GM12878 (cell line): Measurements from ENCODE around the gene IFI30. TPM values are rescaled to one million over a fixed set of nuclear protein-coding genes. Genes with fewer than 3 reads are reported as not detected.

Experiments
- ATAC-seq: fragments of 200-7000 bp; cut with Tn5 transposase; 3 replicates; pipeline ENCODE4 v1.9.1; 2020; ENCODE audit warnings: mild to moderate bottlenecking, moderate library complexity
- BruUV-seq: library from RNA; stranded (reverse); fragments of 400-500 nt; replicated peaks from 2 replicates; lab custom pipeline; 2021; lab: Mats Ljungman, UMichigan
- CTCF ChIA-PET: fragments of 300-600 bp; sonication (Branson Sonifier 250); formaldehyde crosslinking; extraction: SDS; loops from one replicate; lab custom pipeline; 2021; ENCODE audit warnings: inconsistent platforms; lab: Yijun Ruan, JAX
- POLR2A ChIA-PET: fragments of 350-600 bp; formaldehyde crosslinking; extraction: SDS; loops from one replicate; lab custom pipeline; 2021; ENCODE audit warnings: inconsistent platforms; lab: Charles Lee
- RAD21 ChIA-PET: fragments of 300-600 bp; sonication (Branson Sonifier 250); formaldehyde crosslinking; loops from one replicate; lab custom pipeline; 2023; ENCODE audit warnings: antibody characterized with exemption; ENCODE audit not compliant: unreplicated experiment; lab: Charles Lee
- SMC1A ChIA-PET: fragments of 300-600 bp; sonication (Branson Sonifier 250); formaldehyde crosslinking; loops from one replicate; lab custom pipeline; 2023; ENCODE audit not compliant: unreplicated experiment, uncharacterized antibody; lab: Charles Lee
- DNase-seq: peaks from one replicate; pipeline ENCODE4 v3.0.0-alpha.2; 2011; ENCODE audit warnings: low read depth, low spot score
- FAIRE-seq: peaks from 3 replicates; lab custom pipeline; 2011; peaks lifted over from hg19 to GRCh38; lab: Jason Lieb, UNC
- H2AFZ ChIP-seq: 2 replicates; pipeline ENCODE4 v1.6.0; 2011; ENCODE audit warnings: low read depth, low read length, control low read depth; ENCODE audit not compliant: control insufficient read depth
- H3K27ac ChIP-seq: 2 replicates; pipeline ENCODE4 v1.5.1; 2011; ENCODE audit warnings: control low read depth; ENCODE audit not compliant: control insufficient read depth, insufficient read depth
- H3K27me3 ChIP-seq, 2 experiments: replicated peaks in 1 of 2; 2 replicates each; pipeline versions ENCODE4 v1.6.0 to v1.6.1; 2011; ENCODE audit warnings: low read length in 1 of 2; ENCODE audit not compliant: control insufficient read depth in 2 of 2, insufficient read depth in 2 of 2
- H3K36me3 ChIP-seq, 2 experiments: 2 replicates each; pipeline ENCODE4 v1.5.1; 2011; ENCODE audit warnings: low read length in 1 of 2; ENCODE audit not compliant: control insufficient read depth in 2 of 2, insufficient read depth in 2 of 2
- H3K4me1 ChIP-seq: 2 replicates; pipeline ENCODE4 v1.6.1; 2011; ENCODE audit warnings: mild to moderate bottlenecking, low read length, moderate library complexity, mixed read lengths; ENCODE audit not compliant: control insufficient read depth, insufficient read depth
- H3K4me2 ChIP-seq: 2 replicates; pipeline ENCODE4 v1.6.0; 2011; ENCODE audit warnings: control low read depth; ENCODE audit not compliant: control insufficient read depth, insufficient read depth
- H3K4me3 ChIP-seq: fragments of 200-600 bp; sonication (generic); 2 replicates; pipeline ENCODE4 v1.5.1; 2016
- H3K79me2 ChIP-seq: 2 replicates; pipeline ENCODE4 v1.6.0; 2011; ENCODE audit warnings: low read length; ENCODE audit not compliant: control insufficient read depth, insufficient read depth
- H3K9ac ChIP-seq: 2 replicates; pipeline ENCODE4 v1.8.0; 2011; ENCODE audit warnings: low read length, control low read depth, mixed read lengths; ENCODE audit not compliant: control insufficient read depth, insufficient read depth
- H3K9me3 ChIP-seq: replicated peaks from 3 replicates; pipeline ENCODE4 v1.5.1; 2011; ENCODE audit warnings: mild to moderate bottlenecking, low read length; ENCODE audit not compliant: control insufficient read depth, insufficient read depth
- H4K20me1 ChIP-seq: 2 replicates; pipeline ENCODE4 v1.6.0; 2011; ENCODE audit not compliant: control insufficient read depth, insufficient read depth
- BRCA1 ChIP-seq: IDR thresholded peaks from 2 replicates; pipeline ENCODE4 v1.6.1; 2011; ENCODE audit warnings: low read depth, low read length, improper control_type of control experiment
- CHD2 ChIP-seq: IDR thresholded peaks from 2 replicates; pipeline ENCODE4 v1.6.1; 2011; ENCODE audit warnings: low read depth, low read length, improper control_type of control experiment, borderline replicate concordance
- FOXM1 ChIP-seq: IDR thresholded peaks from 2 replicates; pipeline ENCODE4 v1.6.1; 2012; ENCODE audit warnings: low read depth, mild to moderate bottlenecking, inconsistent platforms, low read length, moderate library complexity
- POLR2A ChIP-seq: IDR thresholded peaks from 2 replicates; pipeline ENCODE4 v1.6.1; 2011; ENCODE audit warnings: low read depth, mild to moderate bottlenecking, low read length
- RCOR1 ChIP-seq: conservative IDR thresholded peaks from 2 replicates; pipeline ENCODE4 v1.6.1; 2012; ENCODE audit warnings: low read depth, low read length, improper control_type of control experiment
- SPI1 ChIP-seq: IDR thresholded peaks from 2 replicates; pipeline ENCODE4 v1.6.1; 2011; ENCODE audit warnings: low read depth, mild to moderate bottlenecking, low read length, moderate library complexity, borderline replicate concordance; ENCODE audit not compliant: insufficient read depth
- TBL1XR1 ChIP-seq: IDR thresholded peaks from 2 replicates; pipeline ENCODE4 v1.6.1; 2012; ENCODE audit warnings: low read depth, low read length, improper control_type of control experiment
- ZBED1 ChIP-seq: IDR thresholded peaks from 2 replicates; pipeline ENCODE4 v1.6.1; 2016; ENCODE audit warnings: borderline replicate concordance
- WGBS: methylation state at CpG from one replicate; pipeline ENCODE4 v1.1.6; 2016; ENCODE audit warnings: low lambda C conversion rate; ENCODE audit not compliant: insufficient replicate concordance, insufficient coverage; ENCODE audit errors: missing lambda C conversion rate; 5-methylcytosine and 5-hydroxymethylcytosine counted together
- in situ Hi-C: fragments of 300-500 bp; cut with MboI; formaldehyde crosslinking; loops from 9 replicates; pipeline ENCODE4 v1.14.3; 2018; ENCODE audit warnings: mixed read lengths
- intact Hi-C: fragments of 100-400 bp; cut with micrococcal nuclease; formaldehyde crosslinking; loops from one replicate; pipeline ENCODE4 v1.14.2; 2022; ENCODE audit not compliant: unreplicated experiment
- polyA plus RNA-seq, 11 experiments: library from polyadenylated mRNA; depleted of rRNA in 4 of 11; unstranded in 6 of 11; stranded (reverse) in 5 of 11; fragments of >200 nt; fragmentation: Nextera tagmentation in 4 of 11; fragmentation: Illumina TruSeq in 1 of 11; extraction: Ambion mirVana in 4 of 11; extraction: Trizol in 1 of 11; gene quantifications; 1 replicate in 1 of 11; 2 replicates in 10 of 11; pipeline versions ENCODE4 v1.2.1 to v1.2.3, GENCODE V29; 2011 to 2016; ENCODE audit warnings: inconsistent platforms in 2 of 11, missing spikeins in 2 of 11, low read depth in 1 of 11
- total RNA-seq, 4 experiments: library from RNA; depleted of rRNA in 3 of 4; stranded (reverse); fragments of >200 nt in 3 of 4; fragmentation: Illumina TruSeq in 1 of 4; extraction: Trizol in 1 of 4; gene quantifications; 2 replicates each; pipeline versions ENCODE4 v1.2.1 to v1.2.3, GENCODE V29; 2013 to 2021
- TF ChIP-seq, protein P1 (sequence below): fragments of 450-650 bp; IDR thresholded peaks from 2 replicates; pipeline ENCODE4 v1.6.1; 2017; ENCODE audit warnings: mild to moderate bottlenecking, moderate library complexity

The IFI30 gene
- total and polyA plus RNA-seq, 10 of the 15 experiments (the other 5 are each of a cell fraction or from before 2014, with no cell fraction given): 221 to 1,112 (median 451) TPM

DNA sequence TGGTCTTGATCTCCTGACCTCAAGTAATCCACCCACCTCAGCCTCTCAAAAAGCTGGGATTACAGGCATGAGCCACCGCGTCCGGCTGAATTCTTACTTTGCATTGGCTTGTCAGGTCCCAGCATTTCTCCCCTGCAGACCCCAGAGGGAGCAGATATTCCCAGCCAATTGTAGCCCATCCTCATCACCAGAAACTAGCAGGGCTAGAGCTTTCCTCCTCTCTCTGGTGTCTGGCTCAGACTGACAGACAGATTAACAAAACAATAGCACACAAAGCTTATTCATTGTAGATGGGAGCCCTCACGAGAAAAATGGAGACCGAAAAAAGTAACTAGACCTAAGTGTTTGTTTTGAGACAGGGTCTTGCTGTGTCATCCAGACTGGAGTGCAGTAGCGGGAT lies 11.9 kb downstream of the IFI30 start (continued):
- TF ChIP-seq, protein P1, sequence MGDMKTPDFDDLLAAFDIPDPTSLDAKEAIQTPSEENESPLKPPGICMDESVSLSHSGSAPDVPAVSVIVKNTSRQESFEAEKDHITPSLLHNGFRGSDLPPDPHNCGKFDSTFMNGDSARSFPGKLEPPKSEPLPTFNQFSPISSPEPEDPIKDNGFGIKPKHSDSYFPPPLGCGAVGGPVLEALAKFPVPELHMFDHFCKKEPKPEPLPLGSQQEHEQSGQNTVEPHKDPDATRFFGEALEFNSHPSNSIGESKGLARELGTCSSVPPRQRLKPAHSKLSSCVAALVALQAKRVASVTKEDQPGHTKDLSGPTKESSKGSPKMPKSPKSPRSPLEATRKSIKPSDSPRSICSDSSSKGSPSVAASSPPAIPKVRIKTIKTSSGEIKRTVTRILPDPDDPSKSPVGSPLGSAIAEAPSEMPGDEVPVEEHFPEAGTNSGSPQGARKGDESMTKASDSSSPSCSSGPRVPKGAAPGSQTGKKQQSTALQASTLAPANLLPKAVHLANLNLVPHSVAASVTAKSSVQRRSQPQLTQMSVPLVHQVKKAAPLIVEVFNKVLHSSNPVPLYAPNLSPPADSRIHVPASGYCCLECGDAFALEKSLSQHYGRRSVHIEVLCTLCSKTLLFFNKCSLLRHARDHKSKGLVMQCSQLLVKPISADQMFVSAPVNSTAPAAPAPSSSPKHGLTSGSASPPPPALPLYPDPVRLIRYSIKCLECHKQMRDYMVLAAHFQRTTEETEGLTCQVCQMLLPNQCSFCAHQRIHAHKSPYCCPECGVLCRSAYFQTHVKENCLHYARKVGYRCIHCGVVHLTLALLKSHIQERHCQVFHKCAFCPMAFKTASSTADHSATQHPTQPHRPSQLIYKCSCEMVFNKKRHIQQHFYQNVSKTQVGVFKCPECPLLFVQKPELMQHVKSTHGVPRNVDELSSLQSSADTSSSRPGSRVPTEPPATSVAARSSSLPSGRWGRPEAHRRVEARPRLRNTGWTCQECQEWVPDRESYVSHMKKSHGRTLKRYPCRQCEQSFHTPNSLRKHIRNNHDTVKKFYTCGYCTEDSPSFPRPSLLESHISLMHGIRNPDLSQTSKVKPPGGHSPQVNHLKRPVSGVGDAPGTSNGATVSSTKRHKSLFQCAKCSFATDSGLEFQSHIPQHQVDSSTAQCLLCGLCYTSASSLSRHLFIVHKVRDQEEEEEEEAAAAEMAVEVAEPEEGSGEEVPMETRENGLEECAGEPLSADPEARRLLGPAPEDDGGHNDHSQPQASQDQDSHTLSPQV: no peak
- TF ChIP-seq FOXM1 (no peak), TBL1XR1 (no peak), POLR2A (no peak), BRCA1 (no peak), ZBED1 (no peak), CHD2 (no peak), RCOR1 (no peak)

DNA sequence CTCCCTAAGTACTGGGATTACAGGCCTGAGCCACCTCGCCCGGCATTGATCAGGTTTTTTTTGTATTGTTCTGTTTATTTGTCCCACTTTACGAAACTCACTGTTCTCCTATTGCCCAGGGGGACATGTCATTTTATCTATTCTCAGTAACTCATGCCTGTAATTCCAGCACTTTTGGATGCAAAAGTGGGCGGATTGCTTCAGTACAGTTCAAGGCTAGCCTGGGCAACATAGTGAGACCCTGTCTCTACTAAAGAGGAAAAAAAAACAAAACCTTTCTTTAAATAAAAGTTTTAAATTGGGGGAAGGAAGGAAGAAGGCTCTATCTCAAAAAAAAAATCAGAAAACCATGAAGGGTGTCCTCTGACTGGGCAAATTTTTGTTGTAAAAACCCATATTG lies 16.7 kb downstream of the IFI30 start:
- no peaks in the 10 kb centered on the region for H3K27me3 ChIP-seq
- H3K4me1 ChIP-seq: peaks cover 11% of the 10 kb centered on the region
- no peaks in the 10 kb centered on the region for H4K20me1 ChIP-seq
- H3K36me3 ChIP-seq: no peaks in the 10 kb centered on the region
- no peak overlapping the region for H3K4me3 ChIP-seq
- intact Hi-C loops (no loop called here), in situ Hi-C loops (no loop called here)
- no peak for TF ChIP-seq SPI1
- H3K4me2 ChIP-seq: no peak overlapping the region
- ChIA-PET SMC1A (interaction anchor here (0.7 to 2.2 kb wide), 4 partner anchors 10 to 138 kb away, joined by 3 to 14 read pairs (median 10); partner anchors contain the start of gene IFI30), RAD21 (interaction anchor here (3.1 kb wide), 1 partner anchor 8 kb away, joined by 22 read pairs; no protein-coding TSS in a partner anchor), CTCF (no interaction called here), POLR2A (interaction anchor here (1.8 kb wide), 1 partner anchor 15 kb away, joined by 5 read pairs; no protein-coding TSS in a partner anchor)
- no peak for FAIRE-seq
- H3K79me2 ChIP-seq: peaks cover 5% of the 10 kb centered on the region
- no peaks in the 10 kb centered on the region for H3K9me3 ChIP-seq
- no peak overlapping the region for H3K27ac ChIP-seq
- H2AFZ ChIP-seq: no peak overlapping the region
- no peak for DNase-seq
- 100% methylated on average over 4 of the region's 4 CpGs for WGBS
- ATAC-seq: no peak
- no TSS peak for BruUV-seq
- no peak overlapping the region for H3K9ac ChIP-seq
